HG03108 (cell line): ENCODE results near the gene THOP1.

Experiments used
- ATAC-seq: cut with Tn5 transposase; IDR thresholded peaks from one replicate; pipeline ENCODE4 v1.9.1; 2021; ENCODE audit warnings: moderate library complexity; ENCODE audit not compliant: unreplicated experiment

Gene THOP1

DNA sequence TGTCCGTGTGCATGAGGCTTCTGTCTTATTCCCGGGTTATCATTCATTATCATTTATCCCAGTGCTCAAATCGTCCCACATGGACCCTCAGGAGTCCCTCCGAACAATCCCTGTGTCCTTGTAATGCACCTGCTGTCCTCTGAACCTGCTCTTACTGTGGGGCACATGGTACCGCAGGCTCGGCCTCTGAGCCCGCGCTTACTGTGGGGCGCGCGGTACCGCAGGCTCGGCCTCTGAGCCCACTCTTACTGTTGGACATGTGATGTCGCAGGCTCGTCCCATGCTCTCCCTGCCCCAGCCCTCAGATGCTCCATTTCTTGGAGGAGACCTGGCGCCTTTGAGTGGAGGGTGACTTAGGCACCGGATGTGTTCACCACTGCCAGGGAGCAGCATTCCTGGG is 17.5 kb downstream of the THOP1 start:
- ATAC-seq, result no peak

GRCh38 chr19:2803486-2804155 is 18.3 kb downstream of the THOP1 start:
- no peak for ATAC-seq

DNA sequence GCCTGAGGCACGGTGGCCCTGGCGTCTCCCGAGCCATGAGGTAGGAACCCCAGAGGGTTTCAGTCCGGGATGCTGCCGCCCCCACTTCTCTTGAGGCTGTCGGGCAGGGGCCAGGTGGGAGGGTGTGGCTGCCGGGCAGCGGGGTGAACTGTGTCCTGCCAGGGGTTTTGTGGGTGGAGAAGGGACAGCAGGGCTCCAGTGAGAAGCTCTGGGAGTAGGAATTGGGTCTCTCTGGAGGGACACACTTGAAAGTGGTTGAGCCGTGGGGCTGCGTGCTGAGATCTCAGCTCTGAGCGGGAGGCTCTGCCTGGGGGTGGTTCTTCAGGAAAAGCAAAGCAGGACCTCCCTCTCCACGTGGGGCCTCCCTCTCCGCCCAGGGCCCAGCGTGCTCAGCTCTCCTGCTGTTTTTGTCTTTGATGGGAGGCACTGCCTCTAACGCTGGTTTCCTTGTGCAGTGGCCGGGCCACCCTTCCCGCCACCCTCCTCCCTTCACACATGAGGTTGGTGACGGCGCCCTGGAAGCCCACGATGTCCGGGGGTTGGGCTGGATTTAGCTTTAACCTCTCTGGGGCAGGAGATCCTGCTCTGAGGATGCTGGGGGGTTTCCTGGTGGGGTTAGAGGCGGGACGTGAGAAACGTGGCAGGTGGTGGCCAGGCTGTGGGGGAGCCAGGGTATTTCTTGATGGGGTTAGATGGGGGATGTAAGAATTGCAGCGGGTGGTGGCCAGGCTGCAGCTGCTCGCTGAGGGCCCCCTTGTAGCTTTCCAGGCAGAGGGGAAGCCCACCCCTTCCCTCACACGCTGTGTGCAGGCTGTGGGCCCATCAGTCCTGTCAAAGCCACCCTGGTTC is 19.1 kb downstream of the THOP1 start:
- ATAC-seq, result no peak

GRCh38 chr19:2805261-2805900 is 20.1 kb downstream of the THOP1 start:
- ATAC-seq, result no peak

DNA sequence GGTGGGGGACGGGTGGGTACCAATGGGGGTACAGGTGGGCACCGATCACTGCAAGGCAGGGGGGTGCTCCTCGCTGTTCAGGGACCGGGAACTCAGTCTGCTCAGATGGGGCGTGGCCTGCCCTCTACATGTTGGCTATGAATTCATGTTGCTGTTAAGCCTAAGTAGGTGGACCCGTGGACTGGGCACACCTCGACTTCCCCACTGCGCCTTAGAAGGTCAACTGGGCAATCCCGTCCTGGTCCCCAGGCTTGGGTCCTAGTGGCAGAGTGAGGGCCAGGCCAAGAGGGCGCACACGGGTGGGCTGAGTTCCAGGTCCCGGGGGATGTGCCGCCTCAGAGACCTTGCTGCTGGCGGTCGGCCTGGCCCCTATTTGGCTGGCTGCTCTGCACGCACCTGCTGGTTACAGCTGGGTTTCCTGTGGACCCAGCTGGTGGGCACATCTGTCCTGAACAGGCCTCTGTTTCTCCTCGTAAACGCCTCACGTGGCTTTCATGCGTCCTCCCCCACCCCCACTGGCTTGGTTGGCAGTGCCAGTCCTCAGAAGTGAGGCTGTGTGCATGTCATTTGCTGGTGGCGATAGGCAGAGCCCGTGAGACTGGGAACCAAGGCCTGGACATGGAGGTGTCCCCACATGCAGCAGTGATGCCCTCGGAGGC is 20.8 kb downstream of the THOP1 start:
- ATAC-seq, result no peak

- no peak for ATAC-seq
These were observed 21.6 kb downstream of the THOP1 start for GRCh38 chr19:2806736-2807378.

DNA sequence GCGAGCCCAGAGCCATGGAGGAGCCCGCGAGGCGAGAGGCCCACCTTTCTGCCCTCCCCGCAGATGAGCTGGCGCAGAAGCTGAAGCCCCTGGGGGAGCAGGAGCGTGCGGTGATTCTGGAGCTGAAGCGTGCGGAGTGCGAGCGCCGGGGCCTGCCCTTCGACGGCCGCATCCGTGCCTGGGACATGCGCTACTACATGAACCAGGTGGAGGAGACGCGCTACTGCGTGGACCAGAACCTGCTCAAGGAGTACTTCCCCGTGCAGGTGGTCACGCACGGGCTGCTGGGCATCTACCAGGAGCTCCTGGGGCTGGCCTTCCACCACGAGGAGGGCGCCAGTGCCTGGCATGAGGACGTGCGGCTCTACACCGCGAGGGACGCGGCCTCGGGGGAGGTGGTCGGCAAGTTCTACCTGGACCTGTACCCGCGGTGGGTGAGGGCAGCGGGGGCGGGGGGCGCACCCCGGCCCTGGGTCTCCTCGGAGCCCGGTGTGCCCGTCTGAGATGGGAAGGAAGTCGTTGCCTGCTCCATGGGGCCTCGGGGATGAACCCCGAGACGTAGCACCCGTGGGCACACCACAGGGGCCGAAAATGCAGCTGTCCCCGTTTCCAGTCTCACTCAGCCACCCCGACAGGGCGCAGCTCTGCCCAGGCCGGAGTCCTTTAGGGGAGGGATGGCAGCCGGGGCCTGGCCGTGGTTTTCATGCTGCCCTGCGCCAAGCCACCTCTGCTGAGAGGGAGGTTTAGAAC is 22.3 kb downstream of the THOP1 start:
- ATAC-seq, result no peak

- no peak for ATAC-seq
These were observed 23.0 kb downstream of the THOP1 start for GRCh38 chr19:2808129-2808941.

GRCh38 chr19:2809387-2810140 is 24.3 kb downstream of the THOP1 start:
- ATAC-seq, result no peak

GRCh38 chr19:2810141-2811091 is 25.1 kb downstream of the THOP1 start:
- no peak for ATAC-seq

DNA sequence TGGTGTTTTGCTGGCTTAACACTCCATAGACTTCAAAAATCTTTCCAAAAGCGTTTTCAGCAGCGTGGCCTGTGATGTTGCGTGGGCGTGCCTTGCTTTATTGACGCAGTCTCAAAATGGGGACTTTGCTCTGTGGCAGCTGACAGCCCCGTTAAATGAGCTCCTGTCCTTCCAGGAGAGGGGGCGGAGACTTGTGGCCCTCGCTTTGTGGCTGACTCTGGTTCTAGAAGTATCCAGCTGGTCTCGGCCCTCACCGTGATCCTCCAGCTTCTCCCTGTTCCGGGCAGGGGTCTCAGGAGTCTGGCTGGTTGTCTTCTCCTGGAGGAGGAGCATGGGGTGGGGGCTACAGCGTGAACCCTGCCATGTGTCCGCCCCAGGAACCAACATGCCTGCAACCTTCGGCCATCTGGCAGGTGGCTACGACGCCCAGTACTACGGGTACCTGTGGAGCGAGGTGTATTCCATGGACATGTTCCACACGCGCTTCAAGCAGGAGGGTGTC is 26.0 kb downstream of the THOP1 start:
- no peak for ATAC-seq

DNA sequence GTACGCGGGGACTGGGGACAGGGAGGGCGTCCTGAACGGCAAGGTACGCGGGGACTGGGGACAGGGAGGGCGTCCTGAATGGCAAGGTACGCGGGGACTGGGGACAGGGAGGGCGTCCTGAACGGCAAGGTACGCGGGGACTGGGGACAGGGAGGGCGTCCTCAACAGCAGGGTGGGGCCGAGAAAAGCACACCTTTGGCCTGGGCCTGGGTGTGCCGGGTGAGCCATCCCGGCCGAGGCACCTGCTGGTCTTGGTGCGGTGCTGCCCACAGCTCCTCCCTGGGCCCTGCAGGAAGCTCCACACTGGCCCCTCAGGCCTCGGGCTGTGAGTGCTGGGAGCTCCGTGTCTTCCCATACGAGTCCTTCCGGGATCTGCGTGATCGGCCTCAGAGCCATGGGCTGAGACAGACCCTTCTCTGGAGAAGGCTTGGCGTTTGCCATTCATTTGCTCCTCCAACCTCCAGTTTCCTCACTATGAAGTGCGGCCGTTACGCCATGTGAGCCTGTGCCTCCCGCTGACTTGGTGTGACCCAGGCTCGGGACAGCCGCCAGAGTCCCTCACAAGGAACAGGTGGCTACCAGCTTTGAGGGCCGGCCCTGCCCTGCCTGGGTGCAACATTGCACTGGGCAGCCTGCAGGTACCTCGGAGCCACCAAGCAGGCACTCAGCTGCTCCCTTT is 26.6 kb downstream of the THOP1 start:
- no peak for ATAC-seq

GRCh38 chr19:2812414-2813234 is 27.3 kb downstream of the THOP1 start:
- ATAC-seq, result no peak

DNA sequence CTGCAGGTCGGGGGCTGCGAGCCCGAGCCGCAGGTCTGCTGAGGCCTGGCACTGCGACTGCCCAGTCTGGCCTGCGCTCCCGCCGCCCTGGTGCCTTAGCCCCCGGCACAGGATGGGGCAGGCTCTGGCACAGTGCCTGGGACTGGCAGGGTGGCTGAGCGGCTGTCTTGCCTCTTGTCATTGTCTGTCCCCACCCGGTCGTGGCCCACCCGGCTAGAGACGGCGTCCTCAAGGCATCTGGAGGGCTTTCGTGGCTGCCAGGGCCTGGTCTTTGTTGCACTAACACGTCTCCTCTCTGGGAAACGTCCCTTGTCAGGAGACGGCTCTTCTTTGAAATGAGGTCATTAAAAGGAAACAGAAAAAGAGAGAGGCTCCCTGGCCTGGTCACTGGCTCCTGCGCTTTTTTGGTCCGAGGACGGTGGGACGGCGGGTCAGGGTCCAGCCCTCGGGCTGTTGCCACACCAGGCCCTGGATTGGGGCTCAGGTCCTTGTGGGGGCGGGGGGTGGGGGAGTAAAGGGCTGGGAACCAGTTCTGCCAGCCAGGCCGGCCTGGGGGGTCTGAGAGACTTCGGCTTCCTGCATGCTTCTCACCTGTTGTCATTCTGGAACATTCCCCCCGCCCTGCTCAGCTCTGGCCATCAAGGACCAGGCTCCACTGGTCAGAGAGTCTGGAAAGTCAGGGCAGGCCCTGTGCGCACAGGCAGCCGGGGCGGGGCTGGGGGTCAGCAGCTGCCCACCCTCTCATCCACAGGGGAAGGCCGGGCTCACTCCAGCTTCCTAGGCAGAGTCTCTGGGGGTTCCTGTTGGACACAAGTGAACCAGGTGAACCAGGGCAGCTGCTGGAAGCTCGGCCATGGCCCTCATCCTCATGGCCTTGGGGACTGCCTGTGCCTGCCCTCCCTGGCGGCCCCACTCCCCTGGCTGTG is 28.2 kb downstream of the THOP1 start:
- no peak for ATAC-seq

- no peak for ATAC-seq
These were observed 29.1 kb downstream of the THOP1 start for GRCh38 chr19:2814426-2814825.
